Esophagus muscularis mucosa (tissue), 3 donors: ENCODE results near the gene BBS9.

Source experiments
- CTCF ChIP-seq, 3 experiments: fragments of 200-600 bp in 2 of 3; fragments of 450-650 bp in 1 of 3; sonication (generic) in 2 of 3; IDR thresholded peaks; one replicate each; pipeline ENCODE4 v1.5.1; 2017 to 2019; ENCODE audit warnings: antibody characterized with exemption in 3 of 3, mild to moderate bottlenecking in 2 of 3, moderate library complexity in 1 of 3
- POLR2A ChIP-seq: fragments of 450-650 bp; IDR thresholded peaks from one replicate; pipeline ENCODE4 v1.6.1; 2017; ENCODE audit warnings: antibody characterized with exemption, moderate library complexity, mild to moderate bottlenecking, low read depth

GRCh38 chr7:33604056-33604455, 474.7 kb downstream of the BBS9 start:
- no peak for TF ChIP-seq CTCF (IDR thresholded peaks at IDR 0.05)
- no peak for TF ChIP-seq POLR2A
